MM.1S (cell line): ENCODE data around the gene ORC2.

Experiments used
- EZH2 ChIP-seq: fragments of 300-600 bp; sonication (generic); optimal IDR thresholded peaks from 2 replicates; pipeline ENCODE3; 2017; ENCODE audit warnings: low read depth, mild to moderate bottlenecking, antibody characterized with exemption, low read length, mixed read lengths
- EZH2phosphoT487 ChIP-seq: fragments of 300-600 bp; sonication (generic); IDR thresholded peaks from 2 replicates; pipeline ENCODE4 v1.6.1; 2018; ENCODE audit warnings: antibody characterized with exemption, low read length
- TF ChIP-seq, protein P1 (sequence below): fragments of 300-600 bp; sonication (generic); IDR thresholded peaks from 2 replicates; pipeline ENCODE4 v1.5.1; 2016; ENCODE audit warnings: antibody characterized with exemption, low read length, mixed read lengths

DNA sequence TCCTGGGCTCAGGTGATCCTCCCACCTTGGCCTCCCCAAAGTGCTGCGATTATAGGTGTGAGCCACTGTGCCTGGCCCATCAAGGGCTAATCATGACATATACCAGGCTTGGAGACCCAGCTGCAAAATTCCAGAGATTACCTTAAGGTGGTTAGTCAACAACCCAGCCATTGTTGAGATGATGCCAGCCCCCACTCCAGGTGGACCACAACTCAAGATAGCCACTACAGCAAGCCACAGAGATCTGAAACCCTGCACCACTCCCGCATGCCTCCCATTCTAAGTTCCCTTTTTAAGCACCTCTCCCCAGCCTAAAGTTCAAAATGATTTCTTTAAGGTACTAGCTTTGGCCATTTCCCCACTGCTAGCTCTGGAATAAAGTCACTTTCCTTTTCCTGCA is 94.4 kb downstream of the ORC2 start:
- TF ChIP-seq, protein P1, sequence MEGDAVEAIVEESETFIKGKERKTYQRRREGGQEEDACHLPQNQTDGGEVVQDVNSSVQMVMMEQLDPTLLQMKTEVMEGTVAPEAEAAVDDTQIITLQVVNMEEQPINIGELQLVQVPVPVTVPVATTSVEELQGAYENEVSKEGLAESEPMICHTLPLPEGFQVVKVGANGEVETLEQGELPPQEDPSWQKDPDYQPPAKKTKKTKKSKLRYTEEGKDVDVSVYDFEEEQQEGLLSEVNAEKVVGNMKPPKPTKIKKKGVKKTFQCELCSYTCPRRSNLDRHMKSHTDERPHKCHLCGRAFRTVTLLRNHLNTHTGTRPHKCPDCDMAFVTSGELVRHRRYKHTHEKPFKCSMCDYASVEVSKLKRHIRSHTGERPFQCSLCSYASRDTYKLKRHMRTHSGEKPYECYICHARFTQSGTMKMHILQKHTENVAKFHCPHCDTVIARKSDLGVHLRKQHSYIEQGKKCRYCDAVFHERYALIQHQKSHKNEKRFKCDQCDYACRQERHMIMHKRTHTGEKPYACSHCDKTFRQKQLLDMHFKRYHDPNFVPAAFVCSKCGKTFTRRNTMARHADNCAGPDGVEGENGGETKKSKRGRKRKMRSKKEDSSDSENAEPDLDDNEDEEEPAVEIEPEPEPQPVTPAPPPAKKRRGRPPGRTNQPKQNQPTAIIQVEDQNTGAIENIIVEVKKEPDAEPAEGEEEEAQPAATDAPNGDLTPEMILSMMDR: no peak
- TF ChIP-seq EZH2phosphoT487: no peak
- TF ChIP-seq EZH2: no peak
